Measurements from ENCODE around the gene LMO1.

LMO1 gene

GRCh38 chr11:8261291-8261690, 2.4 kb downstream of the LMO1 start:
- no peak for TF ChIP-seq CTCF (IDR thresholded peaks at IDR 0.05; ENCODE audit: low read depth, low read length, missing control alignments)
- in situ Hi-C loops (cut with HindIII; ENCODE audit: low sequenced_read_pairs): no loop called here
- no peak overlapping the region for H3K4me3 ChIP-seq (ENCODE audit: low read depth, low read length)
- no peak for DNase-seq (ENCODE audit: low read depth)

GRCh38 chr11:8260202-8260966, 3.3 kb downstream of the LMO1 start:
- in situ Hi-C loops (cut with HindIII; ENCODE audit: low sequenced_read_pairs): no loop called here
- no peak overlapping the region for H3K4me3 ChIP-seq (ENCODE audit: low read depth, low read length)
- no peak for DNase-seq (ENCODE audit: low read depth)
- TF ChIP-seq CTCF (IDR thresholded peaks at IDR 0.05; ENCODE audit: low read depth, low read length, missing control alignments): no peak

- no peak for TF ChIP-seq CTCF (IDR thresholded peaks at IDR 0.05; ENCODE audit: low read depth, low read length, missing control alignments)
- DNase-seq (ENCODE audit: low read depth): no peak
- H3K4me3 ChIP-seq (ENCODE audit: low read depth, low read length): no peak overlapping the region
- in situ Hi-C loops (cut with HindIII; ENCODE audit: low sequenced_read_pairs): no loop called here
Measured at GRCh38 chr11:8259306-8259959, 4.2 kb downstream of the LMO1 start.

GRCh38 chr11:8258784-8259183, 4.9 kb downstream of the LMO1 start:
- in situ Hi-C loops (cut with HindIII; ENCODE audit: low sequenced_read_pairs): no loop called here

GRCh38 chr11:8258289-8258688, 5.4 kb downstream of the LMO1 start:
- no peak for DNase-seq (ENCODE audit: low read depth)
- TF ChIP-seq CTCF (IDR thresholded peaks at IDR 0.05; ENCODE audit: low read depth, low read length, missing control alignments): no peak
- H3K4me3 ChIP-seq (ENCODE audit: low read depth, low read length): no peak overlapping the region
- in situ Hi-C loops (cut with HindIII; ENCODE audit: low sequenced_read_pairs): no loop called here

More at GRCh38 chr11:8258784-8259183, 4.9 kb downstream of the LMO1 start:
- H3K4me3 ChIP-seq (ENCODE audit: low read depth, low read length): no peak overlapping the region
- peak; percentile 50 for DNase-seq (ENCODE audit: low read depth)
- no peak for TF ChIP-seq CTCF (IDR thresholded peaks at IDR 0.05; ENCODE audit: low read depth, low read length, missing control alignments)

GRCh38 chr11:8257003-8257664, 6.5 kb downstream of the LMO1 start:
- in situ Hi-C loops (cut with HindIII; ENCODE audit: low sequenced_read_pairs): no loop called here
- no peak for DNase-seq (ENCODE audit: low read depth)
- no peak for TF ChIP-seq CTCF (IDR thresholded peaks at IDR 0.05; ENCODE audit: low read depth, low read length, missing control alignments)
- no peak overlapping the region for H3K4me3 ChIP-seq (ENCODE audit: low read depth, low read length)
